HEK293 (cell line): ENCODE data around the gene GJA10.
"Not testable (repeated sequence)": the region's sequence is repeated elsewhere in the genome, so short reads cannot be mapped to it uniquely, and the experiment has no call there.

Source experiments
- CTCF ChIA-PET: fragments of 350-600 bp; formaldehyde crosslinking; extraction: SDS; loops from one replicate; lab custom pipeline; 2021; ENCODE audit warnings: antibody characterized with exemption; lab: Yijun Ruan, JAX
- POLR2A ChIA-PET: fragments of 300-600 bp; formaldehyde crosslinking; extraction: SDS; loops from one replicate; lab custom pipeline; 2020; ENCODE audit warnings: antibody characterized with exemption, inconsistent platforms; lab: Yijun Ruan, JAX
- H3K27ac ChIP-seq: fragments of 200-500 bp; sonication (Bioruptor generic); 2 replicates; pipeline ENCODE4 v1.5.1; 2014; ENCODE audit warnings: low read depth, low read length, control low read depth, inconsistent platforms; ENCODE audit errors: extremely low read depth
- H3K36me3 ChIP-seq, 2 experiments: fragments of 200-500 bp in 1 of 2; sonication (Bioruptor generic) in 1 of 2; 1 replicate in 1 of 2; 2 replicates in 1 of 2; pipeline ENCODE4 v1.5.1; 2014 to 2017; ENCODE audit warnings: inconsistent platforms in 2 of 2, low read length in 2 of 2; ENCODE audit not compliant: control insufficient read depth in 2 of 2, insufficient read depth in 1 of 2
- H3K4me1 ChIP-seq: fragments of 200-500 bp; sonication (Bioruptor generic); 2 replicates; pipeline ENCODE4 v1.5.1; 2014; ENCODE audit warnings: mild to moderate bottlenecking, low read length, inconsistent platforms; ENCODE audit not compliant: control insufficient read depth, insufficient read depth
- H3K4me3 ChIP-seq: 2 replicates; pipeline ENCODE4 v1.5.1; 2011; ENCODE audit warnings: low read depth, mild to moderate bottlenecking, control low read depth, low read length, moderate library complexity
- H3K9me3 ChIP-seq: fragments of 200-500 bp; sonication (Bioruptor generic); 2 replicates; pipeline ENCODE4 v1.5.1; 2014; ENCODE audit warnings: low read depth, low read length, inconsistent platforms; ENCODE audit not compliant: control insufficient read depth, insufficient read depth
- HOXA7 ChIP-seq: sonication (generic); formaldehyde crosslinking; IDR thresholded peaks from 2 replicates; pipeline ENCODE4 v1.8.1; 2022; ENCODE audit warnings: missing genetic modification reagents, borderline replicate concordance
- MEIS1 ChIP-seq: sonication (generic); formaldehyde crosslinking; IDR thresholded peaks from 2 replicates; pipeline ENCODE4 v1.8.1; 2022; ENCODE audit warnings: missing genetic modification reagents, mild to moderate bottlenecking, borderline replicate concordance
- REST ChIP-seq: fragments of 450-650 bp; formaldehyde crosslinking; IDR thresholded peaks from 2 replicates; pipeline ENCODE4 v1.5.1; 2016; ENCODE audit warnings: missing biosample characterization, missing genetic modification characterization
- TRIM28 ChIP-seq: IDR thresholded peaks from 2 replicates; pipeline ENCODE4 v1.6.1; 2011; ENCODE audit warnings: low read length, control low read depth, borderline replicate concordance
- ZBTB49 ChIP-seq: fragments of 450-650 bp; formaldehyde crosslinking; IDR thresholded peaks from 2 replicates; pipeline ENCODE4 v1.5.1; 2016; ENCODE audit warnings: missing biosample characterization, missing genetic modification characterization, low read depth
- ZFP3 ChIP-seq: fragments of 450-650 bp; formaldehyde crosslinking; IDR thresholded peaks from 2 replicates; pipeline ENCODE4 v1.5.1; 2016; ENCODE audit warnings: low read depth, missing biosample characterization, missing genetic modification characterization
- ZNF23 ChIP-seq: fragments of 450-650 bp; formaldehyde crosslinking; IDR thresholded peaks from 2 replicates; pipeline ENCODE4 v1.5.1; 2016; ENCODE audit warnings: missing biosample characterization, missing genetic modification characterization, borderline replicate concordance
- ZNF549 ChIP-seq: fragments of 450-650 bp; IDR thresholded peaks from 2 replicates; pipeline ENCODE4 v1.5.1; 2018; ENCODE audit warnings: missing biosample characterization, missing genetic modification characterization, mild to moderate bottlenecking, inconsistent platforms, moderate library complexity
- ZNF837 ChIP-seq: fragments of 450-650 bp; formaldehyde crosslinking; IDR thresholded peaks from 2 replicates; pipeline ENCODE4 v1.5.1; 2016; ENCODE audit warnings: missing biosample characterization, missing genetic modification characterization
- TF ChIP-seq, protein P1 (sequence below): fragments of 450-650 bp; formaldehyde crosslinking; IDR thresholded peaks from 2 replicates; pipeline ENCODE4 v1.5.1; 2016; ENCODE audit warnings: missing biosample characterization, missing genetic modification characterization
- TF ChIP-seq, protein P2 (sequence below): sonication (generic); formaldehyde crosslinking; IDR thresholded peaks from 2 replicates; pipeline ENCODE4 v1.8.1; 2022; ENCODE audit warnings: mild to moderate bottlenecking, moderate library complexity, missing genetic modification reagents
- TF ChIP-seq, protein P3 (sequence below): fragments of 450-650 bp; formaldehyde crosslinking; IDR thresholded peaks from 2 replicates; pipeline ENCODE4 v1.5.1; 2016; ENCODE audit warnings: missing biosample characterization, missing genetic modification characterization

GJA10 gene

DNA sequence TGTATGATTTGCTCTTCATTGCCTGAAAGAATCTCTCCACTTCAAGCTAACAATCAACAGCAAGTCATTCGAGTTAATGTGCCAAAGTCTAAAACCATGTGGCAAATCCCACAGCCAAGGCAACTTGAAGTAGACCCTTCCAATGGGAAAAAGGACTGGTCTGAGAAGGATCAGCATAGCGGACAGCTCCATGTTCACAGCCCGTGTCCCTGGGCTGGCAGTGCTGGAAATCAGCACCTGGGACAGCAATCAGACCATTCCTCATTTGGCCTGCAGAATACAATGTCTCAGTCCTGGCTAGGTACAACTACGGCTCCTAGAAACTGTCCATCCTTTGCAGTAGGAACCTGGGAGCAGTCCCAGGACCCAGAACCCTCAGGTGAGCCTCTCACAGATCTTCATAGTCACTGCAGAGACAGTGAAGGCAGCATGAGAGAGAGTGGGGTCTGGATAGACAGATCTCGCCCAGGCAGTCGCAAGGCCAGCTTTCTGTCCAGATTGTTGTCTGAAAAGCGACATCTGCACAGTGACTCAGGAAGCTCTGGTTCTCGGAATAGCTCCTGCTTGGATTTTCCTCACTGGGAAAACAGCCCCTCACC is 1.1 kb downstream of the GJA10 start:
- Histone ChIP-seq H3K4me3 (no peak overlapping the region), H3K36me3 (no peaks in the 10 kb centered on the region), H3K4me1 (no peaks in the 10 kb centered on the region), H3K9me3 (no peaks in the 10 kb centered on the region), H3K27ac (no peak overlapping the region)
- TF ChIP-seq ZBTB49 (tag by site-specific recombination) (no peak), ZNF23 (tag by site-specific recombination) (no peak), ZNF549 (no peak), REST (peak; percentile 99), MEIS1 (0 out of 2 replicates have a peak, but pooled peaks have one; percentile 37), ZFP3 (tag by site-specific recombination) (no peak), HOXA7 (CRISPR knock-in tag) (peak; percentile 71; the same call in 1 of the 2 replicates), ZNF837 (tag by site-specific recombination) (no peak), TRIM28 (peak; percentile 31; the same call in 1 of the 2 replicates)
- TF ChIP-seq, protein P1, sequence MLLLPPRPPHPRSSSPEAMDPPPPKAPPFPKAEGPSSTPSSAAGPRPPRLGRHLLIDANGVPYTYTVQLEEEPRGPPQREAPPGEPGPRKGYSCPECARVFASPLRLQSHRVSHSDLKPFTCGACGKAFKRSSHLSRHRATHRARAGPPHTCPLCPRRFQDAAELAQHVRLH (tag by site-specific recombination) = no peak
- TF ChIP-seq, protein P2, sequence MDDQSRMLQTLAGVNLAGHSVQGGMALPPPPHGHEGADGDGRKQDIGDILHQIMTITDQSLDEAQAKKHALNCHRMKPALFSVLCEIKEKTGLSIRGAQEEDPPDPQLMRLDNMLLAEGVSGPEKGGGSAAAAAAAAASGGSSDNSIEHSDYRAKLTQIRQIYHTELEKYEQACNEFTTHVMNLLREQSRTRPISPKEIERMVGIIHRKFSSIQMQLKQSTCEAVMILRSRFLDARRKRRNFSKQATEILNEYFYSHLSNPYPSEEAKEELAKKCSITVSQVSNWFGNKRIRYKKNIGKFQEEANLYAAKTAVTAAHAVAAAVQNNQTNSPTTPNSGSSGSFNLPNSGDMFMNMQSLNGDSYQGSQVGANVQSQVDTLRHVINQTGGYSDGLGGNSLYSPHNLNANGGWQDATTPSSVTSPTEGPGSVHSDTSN = peak; percentile 89; the same call in 1 of the 2 replicates
- TF ChIP-seq, protein P3, sequence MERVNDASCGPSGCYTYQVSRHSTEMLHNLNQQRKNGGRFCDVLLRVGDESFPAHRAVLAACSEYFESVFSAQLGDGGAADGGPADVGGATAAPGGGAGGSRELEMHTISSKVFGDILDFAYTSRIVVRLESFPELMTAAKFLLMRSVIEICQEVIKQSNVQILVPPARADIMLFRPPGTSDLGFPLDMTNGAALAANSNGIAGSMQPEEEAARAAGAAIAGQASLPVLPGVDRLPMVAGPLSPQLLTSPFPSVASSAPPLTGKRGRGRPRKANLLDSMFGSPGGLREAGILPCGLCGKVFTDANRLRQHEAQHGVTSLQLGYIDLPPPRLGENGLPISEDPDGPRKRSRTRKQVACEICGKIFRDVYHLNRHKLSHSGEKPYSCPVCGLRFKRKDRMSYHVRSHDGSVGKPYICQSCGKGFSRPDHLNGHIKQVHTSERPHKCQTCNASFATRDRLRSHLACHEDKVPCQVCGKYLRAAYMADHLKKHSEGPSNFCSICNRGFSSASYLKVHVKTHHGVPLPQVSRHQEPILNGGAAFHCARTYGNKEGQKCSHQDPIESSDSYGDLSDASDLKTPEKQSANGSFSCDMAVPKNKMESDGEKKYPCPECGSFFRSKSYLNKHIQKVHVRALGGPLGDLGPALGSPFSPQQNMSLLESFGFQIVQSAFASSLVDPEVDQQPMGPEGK (tag by site-specific recombination) = no peak
- ChIA-PET CTCF (interaction anchor here (0.8 kb wide), 1 partner anchor 21 kb away, joined by 3 read pairs; no protein-coding TSS in a partner anchor), POLR2A (interaction anchor here (1.0 kb wide), 1 partner anchor 76 kb away, joined by 3 read pairs; the partner anchor contains the start of gene MDN1)

GRCh38 chr6:89910001-89910901 is 16.0 kb downstream of the GJA10 start:
- H3K4me1 ChIP-seq, H3K9me3 ChIP-seq, CTCF ChIA-PET, POLR2A ChIA-PET, H3K36me3 ChIP-seq, H3K27ac ChIP-seq, H3K4me3 ChIP-seq: not testable (repeated sequence)
